ENCODE results near the gene LPP. TPM values are rescaled to one million over a fixed set of nuclear protein-coding genes. Genes with fewer than 3 reads are reported as not detected.

LPP gene
- total and polyA plus RNA-seq, 2 of the 4 experiments (the other 2 are of a cell fraction), result 16.0 to 130 TPM

GRCh38 chr3:188584958-188585689, 431.2 kb downstream of the LPP start:
- intact Hi-C loops (cut with micrococcal nuclease), result no loop called here
- CTCF ChIA-PET, result no interaction called here

More at GRCh38 chr3:188584958-188585689, 431.2 kb downstream of the LPP start:
- ATAC-seq (ENCODE audit: low read depth) (0 out of 2 replicates have a peak, but pooled peaks have one; percentile 10), DNase-seq (peak; percentile 10)
- POLR2A ChIA-PET (ENCODE audit: unreplicated experiment), result no interaction called here
- peak overlapping the region in 1 of 2 experiments; percentile 0; a peak in 1 of 4 replicates for H4K8ac ChIP-seq (ENCODE audit: low read depth in 2 of 2, low read length in 2 of 2)
- no peak overlapping the region for H4K91ac ChIP-seq (ENCODE audit: insufficient read depth, low read depth, low read length)
- dilution Hi-C loops (cut with HindIII; ENCODE audit: low sequenced_read_pairs, unreplicated experiment), result no loop called here
- peak overlapping the region; percentile 13 for H3K14ac ChIP-seq (replicated peaks; ENCODE audit: low read depth, low read length)
- H2BK15ac ChIP-seq (ENCODE audit: low read depth, low read length), result no peak overlapping the region
- H3K56ac ChIP-seq (ENCODE audit: extremely low read depth, insufficient read depth, low read length), result no peak overlapping the region
- no peak overlapping the region for H2AK5ac ChIP-seq (ENCODE audit: low read depth, low read length)
- no TSS peak for BruUV-seq (replicated peaks)
- peak overlapping the region; percentile 14; the same call in 1 of the 2 replicates for H2BK120ac ChIP-seq (ENCODE audit: low read depth, low read length)
- no peak overlapping the region for H2AK9ac ChIP-seq (replicated peaks; ENCODE audit: low read depth, low read length, poor library complexity)
- in situ Hi-C loops (cut with MboI; ENCODE audit: low sequenced_read_pairs), result no loop called here
- H2AFZ ChIP-seq (replicated peaks; ENCODE audit: low read length, poor library complexity), result no peak overlapping the region
- H2BK5ac ChIP-seq (ENCODE audit: low read depth, low read length, poor library complexity, severe bottlenecking), result peak overlapping the region; percentile 49
- H3K4me3 ChIP-seq (ENCODE audit: insufficient read depth, low read depth, low read length), result no peak overlapping the region
- no peaks in the 10 kb centered on the region for H3K36me3 ChIP-seq (ENCODE audit: control insufficient read depth, insufficient read depth, low read length)
- no peak overlapping the region for H2BK20ac ChIP-seq (ENCODE audit: low read depth, low read length)
- H3K27ac ChIP-seq (ENCODE audit: insufficient read depth, low read length), result peak overlapping the region; percentile 9; the same call in 1 of the 2 replicates
- peaks cover 3% of the 10 kb centered on the region; the same call in 1 of the 2 replicates for H3K9me1 ChIP-seq (ENCODE audit: insufficient read depth, low read length)
- peak overlapping the region; percentile 34; the same call in 1 of the 2 replicates for H3K23ac ChIP-seq (ENCODE audit: low read depth, low read length)
- no peak overlapping the region; the same call in 1 of the 2 replicates for H4K5ac ChIP-seq (ENCODE audit: low read depth, low read length)
- H4K20me1 ChIP-seq (ENCODE audit: insufficient read depth, low read length), result peaks cover 3% of the 10 kb centered on the region; the same call in 1 of the 2 replicates
- H3K9me3 ChIP-seq (ENCODE audit: control insufficient read depth, insufficient read depth, low read length), result no peaks in the 10 kb centered on the region
- WGBS, 2 experiments (ENCODE audit: extremely low coverage in 2 of 2, insufficient read length in 1 of 2), result no CpG with 5 or more reads among the region's 4 CpGs
- H3K4ac ChIP-seq (ENCODE audit: low read depth, low read length), result no peak overlapping the region
- peak overlapping the region; percentile 41; the same call in 1 of the 2 replicates for H3K18ac ChIP-seq (ENCODE audit: low read depth, low read length)
- H3K79me1 ChIP-seq (ENCODE audit: low read depth in 1 of 2, low read length in 2 of 2), result peaks cover 36 to 49% of the 10 kb centered on the region in 2 experiments
- H3K9ac ChIP-seq (ENCODE audit: low read depth, low read length), result peak overlapping the region; percentile 23; the same call in 1 of the 2 replicates
- TF ChIP-seq RCOR1 (IDR thresholded peaks at IDR 0.05; ENCODE audit: insufficient replicate concordance, low read length) (no peak), RAD21 (IDR thresholded peaks at IDR 0.05; ENCODE audit: low read length) (0 out of 2 replicates have a peak, but pooled peaks have one; percentile 6), POLR2A (IDR thresholded peaks at IDR 0.05; ENCODE audit: low read depth, low read length) (no peak), ELK1 (IDR thresholded peaks at IDR 0.05; ENCODE audit: borderline replicate concordance, low read depth, low read length) (no peak), CTCF (conservative IDR thresholded peaks at IDR 0.05; ENCODE audit: low read depth, low read length) (0 out of 2 replicates have a peak, but pooled peaks have one; percentile 1), MAZ (IDR thresholded peaks at IDR 0.05; ENCODE audit: borderline replicate concordance, low read depth, low read length) (no peak)
- no peaks in the 10 kb centered on the region for H3K27me3 ChIP-seq (ENCODE audit: control insufficient read depth, insufficient read depth, low read length)
- H3K4me1 ChIP-seq (ENCODE audit: control insufficient read depth, insufficient read depth, low read length), result peaks cover 11% of the 10 kb centered on the region
- peak overlapping the region; percentile 72 for H3K4me2 ChIP-seq (ENCODE audit: low read depth, low read length)
